ENCODE data around the gene SPINDOC.

GRCh38 chr11:63818609-63819008 lies 5.4 kb downstream of the SPINDOC start:
- TF ChIP-seq SIN3A (IDR thresholded peaks at IDR 0.05; ENCODE audit: borderline replicate concordance in 2 of 2, control insufficient read depth in 1 of 2, low read depth in 2 of 2, low read length in 2 of 2) (no peak), RAD21 (CRISPR knock-in tag; conservative IDR thresholded peaks at IDR 0.05 in 1 of 2, IDR thresholded peaks at IDR 0.05 in 1 of 2) (no peak), ZNF224 (CRISPR knock-in tag; IDR thresholded peaks at IDR 0.05) (no peak), MAZ (CRISPR knock-in tag; conservative IDR thresholded peaks at IDR 0.05 in 1 of 2, IDR thresholded peaks at IDR 0.05 in 1 of 2) (no peak), TBP (optimal IDR thresholded peaks at IDR 0.05; ENCODE audit: low read depth, low read length) (no peak)

Data from K562 (cell line).